K562 (cell line): ENCODE measurements around the gene ANKRD13D. TPM values are rescaled to one million over a fixed set of nuclear protein-coding genes. Genes with fewer than 3 reads are reported as not detected.

Experiments used
- BRD4 ChIP-seq: fragments of 200-600 bp; sonication (generic); IDR thresholded peaks from 2 replicates; pipeline ENCODE4 v1.6.1; 2017; ENCODE audit warnings: inconsistent platforms
- CHD1 ChIP-seq: fragments of 200-600 bp; sonication (generic); IDR thresholded peaks from one replicate; pipeline ENCODE4 v1.6.1; 2012; ENCODE audit warnings: mild to moderate bottlenecking, moderate library complexity, low read length, inconsistent platforms
- CHD2 ChIP-seq: IDR thresholded peaks from 2 replicates; pipeline ENCODE4 v1.6.1; 2011; ENCODE audit warnings: low read depth, low read length
- DDX20 ChIP-seq: fragments of 450-650 bp; IDR thresholded peaks from 2 replicates; pipeline ENCODE4 v1.6.1; 2016; ENCODE audit warnings: missing genetic modification characterization, low read depth, mild to moderate bottlenecking, missing compliant biosample characterization, moderate library complexity
- IRF2 ChIP-seq: sonication (generic); formaldehyde crosslinking; IDR thresholded peaks from 2 replicates; pipeline ENCODE4 v1.8.1; 2022; ENCODE audit warnings: mild to moderate bottlenecking, missing genetic modification reagents
- KAT2B ChIP-seq: IDR thresholded peaks from one replicate; pipeline ENCODE4 v1.6.1; 2012; ENCODE audit warnings: low read depth, mild to moderate bottlenecking, control low read depth, inconsistent platforms, low read length, moderate library complexity
- NEUROD1 ChIP-seq: fragments of 150-350 bp; IDR thresholded peaks from 2 replicates; pipeline ENCODE4 v1.6.1; 2014; ENCODE audit warnings: borderline replicate concordance, low read length, low read depth; ENCODE audit not compliant: partially characterized antibody
- NRF1 ChIP-seq, 2 experiments: fragments of 450-650 bp; IDR thresholded peaks in 1 of 2; conservative IDR thresholded peaks in 1 of 2; 2 replicates each; pipeline ENCODE4 v1.6.1; 2014; ENCODE audit warnings: mild to moderate bottlenecking in 2 of 2
- PRPF4 ChIP-seq: fragments of 200-400 bp; formaldehyde crosslinking; IDR thresholded peaks from one replicate; pipeline ENCODE4 v1.6.1; 2017; ENCODE audit warnings: low read length, low read depth, mild to moderate bottlenecking; ENCODE audit not compliant: insufficient read depth, poor library complexity, severe bottlenecking
- RBM22 ChIP-seq: fragments of 200-400 bp; formaldehyde crosslinking; IDR thresholded peaks from 2 replicates; pipeline ENCODE4 v1.6.1; 2018; ENCODE audit warnings: low read length, low read depth; ENCODE audit not compliant: poor library complexity, severe bottlenecking
- TEAD1 ChIP-seq, 2 experiments: fragments of 450-650 bp in 1 of 2; sonication (generic) in 1 of 2; formaldehyde crosslinking; IDR thresholded peaks; 2 replicates each; pipeline versions ENCODE4 v1.4.0 to v1.8.0; 2020 to 2022; ENCODE audit warnings: mild to moderate bottlenecking in 2 of 2, missing genetic modification reagents in 1 of 2
- TRIM28 ChIP-seq: fragments of 450-650 bp; IDR thresholded peaks from 2 replicates; pipeline ENCODE4 v1.6.1; 2017
- ZFP30 ChIP-seq: fragments of 250-450 bp; sonication (Bioruptor Pico); IDR thresholded peaks from 2 replicates; pipeline ENCODE4 v1.8.0; 2022; ENCODE audit warnings: moderate library complexity, mild to moderate bottlenecking, inconsistent platforms, borderline replicate concordance
- ZKSCAN3 ChIP-seq: fragments of 250-450 bp; sonication (Bioruptor Pico); IDR thresholded peaks from 2 replicates; pipeline ENCODE4 v1.4.0; 2020
- ZNF23 ChIP-seq: fragments of 250-450 bp; sonication (Bioruptor Pico); IDR thresholded peaks from 2 replicates; pipeline ENCODE4 v1.4.0; 2020; ENCODE audit warnings: mild to moderate bottlenecking
- ZNF263 ChIP-seq: sonication (generic); formaldehyde crosslinking; IDR thresholded peaks from 2 replicates; pipeline ENCODE4 v1.8.0; 2022; ENCODE audit warnings: mild to moderate bottlenecking, missing genetic modification reagents, borderline replicate concordance
- ZNF282 ChIP-seq: sonication (generic); formaldehyde crosslinking; IDR thresholded peaks from 2 replicates; pipeline ENCODE4 v1.8.1; 2023; ENCODE audit warnings: missing genetic modification reagents
- ZNF311 ChIP-seq: fragments of 250-450 bp; sonication (Bioruptor Pico); IDR thresholded peaks from 2 replicates; pipeline ENCODE4 v1.4.0; 2020; ENCODE audit warnings: mild to moderate bottlenecking, moderate library complexity
- ZNF316 ChIP-seq: fragments of 450-650 bp; IDR thresholded peaks from 2 replicates; pipeline ENCODE4 v1.6.1; 2016
- ZNF707 ChIP-seq: fragments of 250-450 bp; sonication (Bioruptor Pico); conservative IDR thresholded peaks from 2 replicates; pipeline ENCODE4 v1.8.0; 2022; ENCODE audit warnings: inconsistent platforms, mild to moderate bottlenecking, moderate library complexity
- ZSCAN32 ChIP-seq: fragments of 450-650 bp; formaldehyde crosslinking; IDR thresholded peaks from 2 replicates; pipeline ENCODE4 v1.4.0; 2020; ENCODE audit warnings: mild to moderate bottlenecking, moderate library complexity
- ZZZ3 ChIP-seq: fragments of 450-650 bp; IDR thresholded peaks from 2 replicates; pipeline ENCODE4 v1.6.1; 2016; ENCODE audit warnings: antibody characterized with exemption, mild to moderate bottlenecking, moderate library complexity
- polyA plus RNA-seq, 8 experiments: library from polyadenylated mRNA; depleted of rRNA in 4 of 8; stranded (reverse) in 5 of 8; unstranded in 3 of 8; fragments of >200 nt; fragmentation: Nextera tagmentation in 2 of 8; fragmentation: Illumina TruSeq in 1 of 8; extraction: Ambion mirVana in 2 of 8; extraction: Trizol in 1 of 8; gene quantifications; 2 replicates each; pipeline versions ENCODE4 v1.2.1 to v1.2.3, GENCODE V29; 2011 to 2014; ENCODE audit warnings: inconsistent platforms in 1 of 8, missing spikeins in 1 of 8
- total RNA-seq, 7 experiments: library from RNA; depleted of rRNA in 6 of 7; stranded (reverse); fragments of >200 nt in 6 of 7; fragmentation: Illumina TruSeq in 2 of 7; extraction: Trizol in 2 of 7; gene quantifications; 2 replicates each; pipeline versions ENCODE4 v1.2.1 to v1.2.3, GENCODE V29; 2011 to 2021; ENCODE audit warnings: low replicate concordance in 1 of 7
- TF ChIP-seq, protein P1 (sequence below): sonication (generic); formaldehyde crosslinking; IDR thresholded peaks from 2 replicates; pipeline ENCODE4 v1.8.1; 2023; ENCODE audit warnings: mild to moderate bottlenecking, missing genetic modification reagents
- TF ChIP-seq, protein P2 (sequence below): fragments of 200-800 bp; sonication (Bioruptor generic); IDR thresholded peaks from 2 replicates; pipeline ENCODE4 v1.6.1; 2017; ENCODE audit warnings: missing genetic modification characterization, missing compliant biosample characterization
- TF ChIP-seq, protein P3 (sequence below): fragments of 450-650 bp; IDR thresholded peaks from 2 replicates; pipeline ENCODE4 v1.6.1; 2016; ENCODE audit warnings: antibody characterized with exemption

Gene ANKRD13D
- total and polyA plus RNA-seq, 9 of the 15 experiments (the other 6 are each of a cell fraction or from before 2014, with no cell fraction given) = 0.94 to 40.9 (median 22.4) TPM

DNA sequence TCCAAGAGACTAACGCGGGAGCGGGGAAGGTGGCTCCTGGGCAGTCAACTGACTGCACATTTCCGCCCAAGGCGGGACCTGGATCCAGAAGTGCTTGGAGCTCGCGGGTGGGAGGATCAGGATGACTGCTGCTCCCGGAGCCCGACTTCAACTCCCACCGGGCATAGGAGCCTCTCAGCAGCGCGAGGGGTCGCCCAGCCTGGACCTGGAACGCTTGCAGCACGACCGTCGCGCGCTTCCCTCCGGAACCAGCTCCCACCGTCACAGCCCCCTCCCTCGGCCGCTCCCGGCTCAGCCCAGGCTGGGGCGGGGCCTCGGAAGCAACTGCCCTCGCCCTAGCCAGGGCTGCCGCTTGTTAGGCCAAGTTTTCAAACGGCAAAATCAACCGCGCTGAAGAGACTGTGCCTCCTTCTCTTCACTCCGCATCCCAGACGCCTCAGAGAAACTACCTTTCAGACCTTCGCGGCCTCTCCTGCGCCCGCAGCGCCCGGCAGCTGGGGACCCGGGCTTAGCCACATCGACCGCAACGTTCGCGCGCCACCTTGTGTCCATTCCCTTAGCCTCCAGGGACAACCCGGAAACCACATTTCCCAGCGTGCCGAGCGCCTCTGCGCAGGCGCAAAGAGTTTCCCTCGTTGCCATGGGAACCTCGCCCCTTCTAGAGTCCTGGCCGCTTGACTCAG lies 28.2 kb downstream of the ANKRD13D start (continued):
- TF ChIP-seq, protein P1, sequence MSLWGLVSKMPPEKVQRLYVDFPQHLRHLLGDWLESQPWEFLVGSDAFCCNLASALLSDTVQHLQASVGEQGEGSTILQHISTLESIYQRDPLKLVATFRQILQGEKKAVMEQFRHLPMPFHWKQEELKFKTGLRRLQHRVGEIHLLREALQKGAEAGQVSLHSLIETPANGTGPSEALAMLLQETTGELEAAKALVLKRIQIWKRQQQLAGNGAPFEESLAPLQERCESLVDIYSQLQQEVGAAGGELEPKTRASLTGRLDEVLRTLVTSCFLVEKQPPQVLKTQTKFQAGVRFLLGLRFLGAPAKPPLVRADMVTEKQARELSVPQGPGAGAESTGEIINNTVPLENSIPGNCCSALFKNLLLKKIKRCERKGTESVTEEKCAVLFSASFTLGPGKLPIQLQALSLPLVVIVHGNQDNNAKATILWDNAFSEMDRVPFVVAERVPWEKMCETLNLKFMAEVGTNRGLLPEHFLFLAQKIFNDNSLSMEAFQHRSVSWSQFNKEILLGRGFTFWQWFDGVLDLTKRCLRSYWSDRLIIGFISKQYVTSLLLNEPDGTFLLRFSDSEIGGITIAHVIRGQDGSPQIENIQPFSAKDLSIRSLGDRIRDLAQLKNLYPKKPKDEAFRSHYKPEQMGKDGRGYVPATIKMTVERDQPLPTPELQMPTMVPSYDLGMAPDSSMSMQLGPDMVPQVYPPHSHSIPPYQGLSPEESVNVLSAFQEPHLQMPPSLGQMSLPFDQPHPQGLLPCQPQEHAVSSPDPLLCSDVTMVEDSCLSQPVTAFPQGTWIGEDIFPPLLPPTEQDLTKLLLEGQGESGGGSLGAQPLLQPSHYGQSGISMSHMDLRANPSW (CRISPR knock-in tag) = no peak
- TF ChIP-seq CHD2 (peak; percentile 36; the same call in 1 of the 2 replicates), ZNF23 (no peak), PRPF4 (no peak), NRF1 (conservative IDR thresholded peaks at IDR 0.05 in 1 of 2, IDR thresholded peaks at IDR 0.05 in 1 of 2) (peak; percentile 96 to 98), ZFP30 (CRISPR knock-in tag) (no peak), TEAD1 (CRISPR knock-in tag; IDR thresholded peaks at IDR 0.05) (peak in 1 of 2 experiments; percentile 76; a peak in 1 of 4 replicates), BRD4 (no peak), ZNF707 (CRISPR knock-in tag) (no peak), ZNF316 (no peak), ZZZ3 (no peak), CHD1 (peak; percentile 67), DDX20 (tag) (no peak), ZNF263 (peak; percentile 58; the same call in 1 of the 2 replicates), RBM22 (peak; percentile 80), IRF2 (CRISPR knock-in tag) (no peak), ZNF311 (no peak), KAT2B (no peak), ZKSCAN3 (CRISPR knock-in tag) (no peak), ZNF282 (no peak), NEUROD1 (peak; percentile 63), TRIM28 (no peak), ZSCAN32 (CRISPR knock-in tag) (no peak)
- TF ChIP-seq, protein P2, sequence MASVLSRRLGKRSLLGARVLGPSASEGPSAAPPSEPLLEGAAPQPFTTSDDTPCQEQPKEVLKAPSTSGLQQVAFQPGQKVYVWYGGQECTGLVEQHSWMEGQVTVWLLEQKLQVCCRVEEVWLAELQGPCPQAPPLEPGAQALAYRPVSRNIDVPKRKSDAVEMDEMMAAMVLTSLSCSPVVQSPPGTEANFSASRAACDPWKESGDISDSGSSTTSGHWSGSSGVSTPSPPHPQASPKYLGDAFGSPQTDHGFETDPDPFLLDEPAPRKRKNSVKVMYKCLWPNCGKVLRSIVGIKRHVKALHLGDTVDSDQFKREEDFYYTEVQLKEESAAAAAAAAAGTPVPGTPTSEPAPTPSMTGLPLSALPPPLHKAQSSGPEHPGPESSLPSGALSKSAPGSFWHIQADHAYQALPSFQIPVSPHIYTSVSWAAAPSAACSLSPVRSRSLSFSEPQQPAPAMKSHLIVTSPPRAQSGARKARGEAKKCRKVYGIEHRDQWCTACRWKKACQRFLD (CRISPR knock-in tag) = no peak
- TF ChIP-seq, protein P3, sequence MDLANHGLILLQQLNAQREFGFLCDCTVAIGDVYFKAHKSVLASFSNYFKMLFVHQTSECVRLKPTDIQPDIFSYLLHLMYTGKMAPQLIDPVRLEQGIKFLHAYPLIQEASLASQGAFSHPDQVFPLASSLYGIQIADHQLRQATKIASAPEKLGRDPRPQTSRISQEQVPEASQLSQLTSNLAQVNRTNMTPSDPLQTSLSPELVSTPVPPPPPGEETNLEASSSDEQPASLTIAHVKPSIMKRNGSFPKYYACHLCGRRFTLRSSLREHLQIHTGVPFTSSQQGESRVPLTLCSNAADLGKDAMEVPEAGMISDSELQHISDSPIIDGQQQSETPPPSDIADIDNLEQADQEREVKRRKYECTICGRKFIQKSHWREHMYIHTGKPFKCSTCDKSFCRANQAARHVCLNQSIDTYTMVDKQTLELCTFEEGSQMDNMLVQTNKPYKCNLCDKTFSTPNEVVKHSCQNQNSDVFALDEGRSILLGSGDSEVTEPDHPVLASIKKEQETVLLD = peak; percentile 97
